GM12891 (cell line): ENCODE results near the gene ZNF79.

Experiments
- DNase-seq: peaks from one replicate; pipeline ENCODE4 v3.0.0; 2011; ENCODE audit warnings: low spot score; ENCODE audit not compliant: insufficient read length
- FAIRE-seq: peaks from 2 replicates; lab custom pipeline; 2011; peaks lifted over from hg19 to GRCh38; lab: Jason Lieb, UNC
- PAX5 ChIP-seq: IDR thresholded peaks from 2 replicates; pipeline ENCODE4 v1.6.1; 2011; ENCODE audit warnings: low read length, moderate library complexity, mild to moderate bottlenecking; ENCODE audit not compliant: insufficient read depth, severe bottlenecking
- POLR2A ChIP-seq: IDR thresholded peaks from 2 replicates; pipeline ENCODE4 v1.6.1; 2011; ENCODE audit warnings: low read depth, low read length, control low read depth
- POLR2AphosphoS5 ChIP-seq: IDR thresholded peaks from 2 replicates; pipeline ENCODE4 v1.6.1; 2011; ENCODE audit warnings: low read depth, low read length, control low read depth
- POU2F2 ChIP-seq: IDR thresholded peaks from 2 replicates; pipeline ENCODE4 v1.6.1; 2011; ENCODE audit warnings: low read depth, mild to moderate bottlenecking, control low read depth, low read length, moderate library complexity
- SPI1 ChIP-seq: IDR thresholded peaks from 2 replicates; pipeline ENCODE4 v1.6.1; 2011; ENCODE audit warnings: low read depth, low read length, control low read depth
- TAF1 ChIP-seq: IDR thresholded peaks from 2 replicates; pipeline ENCODE4 v1.6.1; 2011; ENCODE audit warnings: low read depth, low read length, control low read depth

ZNF79 gene

GRCh38 chr9:127490535-127491230 lies 66.5 kb downstream of the ZNF79 start:
- DNase-seq = no peak
- TF ChIP-seq SPI1 (no peak), POLR2AphosphoS5 (no peak), POLR2A (no peak), POU2F2 (no peak), PAX5 (no peak), TAF1 (no peak)
- no peak for FAIRE-seq

GRCh38 chr9:127491516-127491915 lies 67.3 kb downstream of the ZNF79 start:
- TF ChIP-seq POLR2A (no peak), SPI1 (no peak), PAX5 (no peak)
- DNase-seq (no peak), FAIRE-seq (no peak)

GRCh38 chr9:127492616-127493015 lies 68.4 kb downstream of the ZNF79 start:
- FAIRE-seq (no peak), DNase-seq (no peak)
- no peak for TF ChIP-seq PAX5
- TF ChIP-seq TAF1 = no peak
- TF ChIP-seq POU2F2 = no peak
- no peak for TF ChIP-seq SPI1
- TF ChIP-seq POLR2A = no peak
- TF ChIP-seq POLR2AphosphoS5 = no peak

GRCh38 chr9:127493592-127494303 lies 69.6 kb downstream of the ZNF79 start:
- TF ChIP-seq POLR2A (no peak), SPI1 (no peak), PAX5 (no peak), POLR2AphosphoS5 (no peak), POU2F2 (no peak), TAF1 (no peak)
- DNase-seq (no peak), FAIRE-seq (no peak)

- no peak for FAIRE-seq
- TF ChIP-seq POLR2A = no peak
- TF ChIP-seq POLR2AphosphoS5 = no peak
- TF ChIP-seq POU2F2 = no peak
- TF ChIP-seq PAX5 = no peak
- TF ChIP-seq SPI1 = no peak
- TF ChIP-seq TAF1 = no peak
- no peak for DNase-seq
Observed at GRCh38 chr9:127494304-127494702, 70.1 kb downstream of the ZNF79 start.
